Measurements from ENCODE around the gene FAM136A.
"Not testable (repeated sequence)": the region's sequence is repeated elsewhere in the genome, so short reads cannot be mapped to it uniquely, and the experiment has no call there.

Gene FAM136A

GRCh38 chr2:70303186-70303585, 1.3 kb upstream of the FAM136A start:
- Histone ChIP-seq H3K79me2 (no peaks in the 10 kb centered on the region), H3K9me3 (ENCODE audit: control insufficient read depth, low read length) (no peaks in the 10 kb centered on the region), H2AFZ (no peak overlapping the region), H3K36me3 (ENCODE audit: control insufficient read depth, insufficient read depth, low read length) (no peaks in the 10 kb centered on the region), H3K27ac (no peak overlapping the region), H3K4me2 (ENCODE audit: low read length) (no peak overlapping the region), H3K9ac (no peak overlapping the region), H3K27me3 (ENCODE audit: control insufficient read depth, insufficient read depth, low read length) (no peaks in the 10 kb centered on the region), H3K4me1 (peaks cover 6% of the 10 kb centered on the region), H3K4me3 (ENCODE audit: low read depth, low read length) (no peak overlapping the region)
- no peak for TF ChIP-seq CTCF (IDR thresholded peaks at IDR 0.05)

GRCh38 chr2:70302195-70302546, 304 bp upstream of the FAM136A start:
- H3K4me1 ChIP-seq; H3K9ac ChIP-seq; H3K36me3 ChIP-seq (ENCODE audit: control insufficient read depth, insufficient read depth, low read length); H3K79me2 ChIP-seq; H3K27me3 ChIP-seq (ENCODE audit: control insufficient read depth, insufficient read depth, low read length); H3K9me3 ChIP-seq (ENCODE audit: control insufficient read depth, low read length): not testable (repeated sequence)
- Histone ChIP-seq H3K27ac (peak overlapping the region; percentile 88), H3K4me3 (ENCODE audit: low read depth, low read length) (peak overlapping the region; percentile 81), H2AFZ (peak overlapping the region; percentile 99), H3K4me2 (ENCODE audit: low read length) (peak overlapping the region; percentile 80)

GRCh38 chr2:70300771-70301343, 1.0 kb downstream of the FAM136A start:
- Histone ChIP-seq H3K79me2 (no peaks in the 10 kb centered on the region), H3K9ac (peak overlapping the region; percentile 77), H3K36me3 (ENCODE audit: control insufficient read depth, insufficient read depth, low read length) (no peaks in the 10 kb centered on the region), H3K4me3 (ENCODE audit: low read depth, low read length) (peak overlapping the region; percentile 81), H3K4me2 (ENCODE audit: low read length) (peak overlapping the region; percentile 80), H3K27ac (peak overlapping the region; percentile 88), H3K9me3 (ENCODE audit: control insufficient read depth, low read length) (no peaks in the 10 kb centered on the region), H2AFZ (peak overlapping the region; percentile 99), H3K4me1 (peaks cover 6% of the 10 kb centered on the region), H3K27me3 (ENCODE audit: control insufficient read depth, insufficient read depth, low read length) (no peaks in the 10 kb centered on the region)
- no peak for TF ChIP-seq CTCF (IDR thresholded peaks at IDR 0.05)

GRCh38 chr2:70297828-70298227, 4.0 kb downstream of the FAM136A start:
- H2AFZ ChIP-seq; H3K79me2 ChIP-seq; H3K4me1 ChIP-seq; H3K27me3 ChIP-seq (ENCODE audit: control insufficient read depth, insufficient read depth, low read length); H3K4me2 ChIP-seq (ENCODE audit: low read length); H3K36me3 ChIP-seq (ENCODE audit: control insufficient read depth, insufficient read depth, low read length); H3K9ac ChIP-seq; H3K27ac ChIP-seq; H3K9me3 ChIP-seq (ENCODE audit: control insufficient read depth, low read length); H3K4me3 ChIP-seq (ENCODE audit: low read depth, low read length): not testable (repeated sequence)

GRCh38 chr2:70283500-70284191, 18.2 kb downstream of the FAM136A start:
- Histone ChIP-seq H3K4me2 (ENCODE audit: low read length) (no peak overlapping the region), H3K36me3 (ENCODE audit: control insufficient read depth, insufficient read depth, low read length) (no peaks in the 10 kb centered on the region), H3K27ac (no peak overlapping the region), H3K4me3 (ENCODE audit: low read depth, low read length) (no peak overlapping the region), H3K4me1 (no peaks in the 10 kb centered on the region), H3K9ac (no peak overlapping the region), H3K79me2 (peaks cover 27% of the 10 kb centered on the region), H3K27me3 (ENCODE audit: control insufficient read depth, insufficient read depth, low read length) (no peaks in the 10 kb centered on the region), H2AFZ (no peak overlapping the region), H3K9me3 (ENCODE audit: control insufficient read depth, low read length) (no peaks in the 10 kb centered on the region)
- TF ChIP-seq CTCF (IDR thresholded peaks at IDR 0.05), result no peak

GRCh38 chr2:70282439-70282838, 19.4 kb downstream of the FAM136A start:
- H3K9me3 ChIP-seq (ENCODE audit: control insufficient read depth, low read length), result no peaks in the 10 kb centered on the region
- H3K79me2 ChIP-seq, result peaks cover 17% of the 10 kb centered on the region
- no peaks in the 10 kb centered on the region for H3K36me3 ChIP-seq (ENCODE audit: control insufficient read depth, insufficient read depth, low read length)
- H3K27ac ChIP-seq, result no peak overlapping the region
- no peak overlapping the region for H2AFZ ChIP-seq
- H3K9ac ChIP-seq, result no peak overlapping the region
- H3K4me1 ChIP-seq, result no peaks in the 10 kb centered on the region
- H3K27me3 ChIP-seq (ENCODE audit: control insufficient read depth, insufficient read depth, low read length), result no peaks in the 10 kb centered on the region
- TF ChIP-seq CTCF (IDR thresholded peaks at IDR 0.05), result no peak
- H3K4me2 ChIP-seq (ENCODE audit: low read length), result no peak overlapping the region
- no peak overlapping the region for H3K4me3 ChIP-seq (ENCODE audit: low read depth, low read length)

Data from parathyroid adenoma (tissue), 2 donors.